Kidney (tissue), 14 donors: Measurements from ENCODE around the gene P3H2. TPM values are rescaled to one million over a fixed set of nuclear protein-coding genes. Genes with fewer than 3 reads are reported as not detected.

Experiments
- DNase-seq, 5 donors: peaks; one replicate each; pipeline ENCODE4 v3.0.0-alpha.2; 2013 to 2020
- FAIRE-seq: peaks from 2 replicates; lab custom pipeline; 2012; peaks lifted over from hg19 to GRCh38; lab: Jason Lieb, UNC
- H3K27ac ChIP-seq, 2 donors: one replicate each; pipeline ENCODE4 v1.7.0; 2013; ENCODE audit warnings: low read depth in 2 of 2, low read length in 2 of 2, inconsistent platforms in 1 of 2
- H3K27me3 ChIP-seq: one replicate; pipeline ENCODE4 v1.7.1; 2013; ENCODE audit warnings: low read length, inconsistent platforms; ENCODE audit not compliant: control insufficient read depth, insufficient read depth
- H3K36me3 ChIP-seq, 3 donors: one replicate each; pipeline versions ENCODE4 v1.7.0 to v1.7.1; 2013; ENCODE audit warnings: low read length in 3 of 3, control low read depth in 1 of 3, inconsistent platforms in 1 of 3; ENCODE audit not compliant: insufficient read depth in 3 of 3, control insufficient read depth in 2 of 3
- H3K4me1 ChIP-seq, 3 donors: one replicate each; pipeline versions ENCODE4 v1.7.0 to v1.7.1; 2013; ENCODE audit warnings: low read length in 3 of 3, inconsistent platforms in 1 of 3, low read depth in 1 of 3; ENCODE audit not compliant: control insufficient read depth in 2 of 3, insufficient read depth in 2 of 3
- H3K4me3 ChIP-seq, 3 donors: one replicate each; pipeline versions ENCODE4 v1.7.0 to v1.8.1; 2013; ENCODE audit warnings: low read length in 3 of 3, control low read depth in 1 of 3, inconsistent platforms in 1 of 3
- H3K9ac ChIP-seq, 3 donors: one replicate each; pipeline versions ENCODE4 v1.7.0 to v1.7.1; 2013; ENCODE audit warnings: low read length in 3 of 3, control low read depth in 1 of 3, inconsistent platforms in 1 of 3
- H3K9me3 ChIP-seq, 3 donors: one replicate each; pipeline versions ENCODE4 v1.7.0 to v1.7.1; 2013; ENCODE audit warnings: low read length in 3 of 3, control low read depth in 1 of 3, inconsistent platforms in 1 of 3; ENCODE audit not compliant: control insufficient read depth in 2 of 3, insufficient read depth in 1 of 3
- intact Hi-C: fragments of 100-400 bp; cut with DNase I; formaldehyde crosslinking; loops from one replicate; pipeline ENCODE4 v1.11.1; 2022
- polyA plus RNA-seq: library from polyadenylated mRNA; stranded (reverse); fragments of 350-450 nt; fragmentation: Illumina TruSeq; extraction: RNeasy Lipid Tissue Mini Kit (QIAGEN cat#74804); gene quantifications from one replicate; pipeline ENCODE4 v1.2.3, GENCODE V29; 2014; ENCODE audit warnings: low read depth, low replicate concordance; ENCODE audit not compliant: insufficient read depth
- total RNA-seq: library from RNA; stranded (reverse); fragmentation: NEBNext Ultra II Directional; extraction: Animal tissue kit (Norgen Biotek cat#: 25700); gene quantifications from one replicate; pipeline ENCODE4 v1.2.1, GENCODE V29; 2021
- TF ChIP-seq, protein P1 (sequence below): IDR thresholded peaks from 3 replicates; pipeline ENCODE4 v1.5.1; 2012; ENCODE audit warnings: mild to moderate bottlenecking, moderate library complexity, borderline replicate concordance; ENCODE audit not compliant: insufficient read depth; ENCODE audit errors: extremely low read depth
- donor health status: control.
- donor health status: control.
- donor health status: control.
- donor health status: control.
- donor health status: control.
- donor health status: DM: yes; HTN: yes; CAD: no.
- donor health status: Normal renal cell carcinoma (clear cell type).

The P3H2 gene
- total and polyA plus RNA-seq, 2 donors from 2014 or later, result 57.2 to 103 TPM

DNA sequence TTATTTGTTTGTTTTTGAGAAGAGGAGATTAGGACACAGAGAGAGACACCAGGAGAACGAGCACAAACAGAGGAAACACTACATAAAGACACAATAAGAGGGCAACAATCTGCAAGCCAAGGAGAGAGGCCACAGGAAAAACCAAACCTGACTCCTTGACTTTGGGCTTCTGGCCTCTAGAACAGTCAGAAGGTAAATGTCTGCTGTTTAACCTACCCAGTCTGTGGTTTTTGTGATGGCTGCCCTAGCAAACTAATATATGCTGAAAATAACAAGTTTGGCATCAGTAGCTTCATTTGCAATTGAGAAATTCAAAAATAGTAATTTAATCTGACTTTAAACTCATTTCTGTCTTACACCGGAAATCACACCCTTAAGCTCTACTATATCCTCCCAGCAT, 110.2 kb downstream of the P3H2 start:
- Histone ChIP-seq H3K4me1 (no peaks in the 10 kb centered on the region), H3K27me3 (no peaks in the 10 kb centered on the region), H3K9ac (no peak overlapping the region), H3K9me3 (no peaks in the 10 kb centered on the region), H3K36me3 (no peaks in the 10 kb centered on the region), H3K4me3 (no peak overlapping the region), H3K27ac (no peak overlapping the region)
- intact Hi-C loops, result no loop called here
- FAIRE-seq (no peak), DNase-seq (no peak)
- TF ChIP-seq, protein P1, sequence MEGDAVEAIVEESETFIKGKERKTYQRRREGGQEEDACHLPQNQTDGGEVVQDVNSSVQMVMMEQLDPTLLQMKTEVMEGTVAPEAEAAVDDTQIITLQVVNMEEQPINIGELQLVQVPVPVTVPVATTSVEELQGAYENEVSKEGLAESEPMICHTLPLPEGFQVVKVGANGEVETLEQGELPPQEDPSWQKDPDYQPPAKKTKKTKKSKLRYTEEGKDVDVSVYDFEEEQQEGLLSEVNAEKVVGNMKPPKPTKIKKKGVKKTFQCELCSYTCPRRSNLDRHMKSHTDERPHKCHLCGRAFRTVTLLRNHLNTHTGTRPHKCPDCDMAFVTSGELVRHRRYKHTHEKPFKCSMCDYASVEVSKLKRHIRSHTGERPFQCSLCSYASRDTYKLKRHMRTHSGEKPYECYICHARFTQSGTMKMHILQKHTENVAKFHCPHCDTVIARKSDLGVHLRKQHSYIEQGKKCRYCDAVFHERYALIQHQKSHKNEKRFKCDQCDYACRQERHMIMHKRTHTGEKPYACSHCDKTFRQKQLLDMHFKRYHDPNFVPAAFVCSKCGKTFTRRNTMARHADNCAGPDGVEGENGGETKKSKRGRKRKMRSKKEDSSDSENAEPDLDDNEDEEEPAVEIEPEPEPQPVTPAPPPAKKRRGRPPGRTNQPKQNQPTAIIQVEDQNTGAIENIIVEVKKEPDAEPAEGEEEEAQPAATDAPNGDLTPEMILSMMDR, result no peak

GRCh38 chr3:190009614-190010013, 111.1 kb downstream of the P3H2 start:
- no peaks in the 10 kb centered on the region for H3K9me3 ChIP-seq
- no peak overlapping the region for H3K27ac ChIP-seq
- H3K9ac ChIP-seq, result no peak overlapping the region
- no peaks in the 10 kb centered on the region for H3K36me3 ChIP-seq
- H3K4me3 ChIP-seq, result no peak overlapping the region
- H3K4me1 ChIP-seq, result no peaks in the 10 kb centered on the region
- DNase-seq, result no peak
- TF ChIP-seq, protein P1, result no peak
- H3K27me3 ChIP-seq, result no peaks in the 10 kb centered on the region
- intact Hi-C loops, result no loop called here
- no peak for FAIRE-seq

GRCh38 chr3:190008432-190008831, 112.3 kb downstream of the P3H2 start:
- Histone ChIP-seq H3K36me3 (no peaks in the 10 kb centered on the region), H3K4me3 (no peak overlapping the region), H3K9me3 (no peaks in the 10 kb centered on the region), H3K27ac (no peak overlapping the region), H3K4me1 (no peaks in the 10 kb centered on the region), H3K27me3 (no peaks in the 10 kb centered on the region), H3K9ac (no peak overlapping the region)
- DNase-seq (no peak), FAIRE-seq (no peak)
- intact Hi-C loops, result no loop called here
- TF ChIP-seq, protein P1, result no peak

DNA sequence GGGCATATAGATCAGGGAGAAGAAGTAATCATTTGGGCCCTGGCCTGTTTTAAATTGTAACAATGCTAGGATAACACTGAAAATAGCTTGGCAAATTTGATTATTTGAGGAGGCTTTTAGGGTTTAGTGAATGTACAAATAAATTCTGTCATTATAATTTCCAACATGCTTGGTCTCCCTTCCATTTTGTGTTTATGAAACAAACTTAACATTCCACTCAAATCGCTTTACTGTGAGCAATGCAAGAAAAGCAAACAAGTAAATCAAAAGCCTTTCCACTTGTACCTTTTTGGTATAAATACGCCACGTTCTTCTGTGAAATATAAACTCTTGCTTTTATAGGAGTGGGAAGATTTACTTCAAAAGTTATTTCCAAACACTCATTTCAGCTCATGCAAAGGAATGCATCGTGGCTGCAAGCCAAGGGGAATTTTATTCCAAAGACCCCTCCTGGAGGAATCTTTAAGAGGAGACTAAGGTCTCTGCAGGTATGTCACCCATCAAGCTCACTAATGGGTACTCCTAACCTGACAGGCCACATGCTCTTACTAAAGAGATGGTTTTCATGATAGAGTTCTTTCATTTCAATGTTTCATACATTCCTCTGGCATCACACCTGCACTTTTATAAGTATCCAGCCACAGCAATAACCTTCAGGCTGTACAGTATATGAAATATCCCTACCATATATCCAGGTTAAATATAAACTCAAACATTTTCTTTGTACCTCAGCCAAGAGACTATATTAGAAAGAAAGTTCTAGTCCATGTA, 115.2 kb downstream of the P3H2 start:
- H3K27ac ChIP-seq, result no peak overlapping the region
- no peaks in the 10 kb centered on the region for H3K9me3 ChIP-seq
- FAIRE-seq (no peak), DNase-seq (peak in 1 of 5 donors; percentile 15)
- intact Hi-C loops, result no loop called here
- no peak overlapping the region for H3K4me3 ChIP-seq
- H3K9ac ChIP-seq, result no peak overlapping the region
- H3K4me1 ChIP-seq, result no peaks in the 10 kb centered on the region
- TF ChIP-seq, protein P1, result no peak
- no peaks in the 10 kb centered on the region for H3K27me3 ChIP-seq
- H3K36me3 ChIP-seq, result no peaks in the 10 kb centered on the region
